Measurements from ENCODE around the gene WWOX.

Gene WWOX

DNA sequence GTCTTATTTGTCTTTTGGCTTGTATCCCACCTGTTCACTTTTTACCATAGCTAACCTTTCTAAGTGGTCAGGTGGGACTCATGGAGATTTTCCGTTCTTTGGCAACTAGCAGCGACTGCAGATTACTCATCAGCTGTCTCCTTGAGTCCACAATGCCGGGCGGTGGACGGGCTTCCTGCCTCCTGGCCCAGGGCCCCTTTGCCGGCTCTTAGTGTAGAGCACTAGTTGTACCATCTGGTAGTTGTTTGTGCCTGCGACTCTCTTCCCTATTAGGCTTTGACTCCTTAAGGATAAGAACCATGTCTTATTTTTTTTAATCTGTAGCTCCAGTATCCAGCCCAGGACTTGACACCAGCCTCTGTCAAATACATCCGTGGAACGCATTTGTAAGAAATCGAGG, 399.9 kb downstream of the WWOX start:
- Histone ChIP-seq H3K36me3 (ENCODE audit: control insufficient read depth, insufficient read depth, low read length) (no peaks in the 10 kb centered on the region), H3K4me3 (ENCODE audit: low read depth, low read length) (no peak overlapping the region), H3K9me3 (ENCODE audit: control insufficient read depth, insufficient read depth, low read length) (no peaks in the 10 kb centered on the region), H3K27ac (ENCODE audit: low read depth, low read length) (no peak overlapping the region), H3K9ac (ENCODE audit: low read depth, low read length) (no peak overlapping the region), H3K4me1 (ENCODE audit: control insufficient read depth, insufficient read depth, low read length) (peaks cover 4% of the 10 kb centered on the region; the same call in 1 of the 2 replicates), H3K27me3 (ENCODE audit: control insufficient read depth, insufficient read depth, low read length) (no peaks in the 10 kb centered on the region)

GRCh38 chr16:78500659-78501270, 401.3 kb downstream of the WWOX start:
- no peak overlapping the region for H3K27ac ChIP-seq (ENCODE audit: low read depth, low read length)
- no peaks in the 10 kb centered on the region for H3K9me3 ChIP-seq (ENCODE audit: control insufficient read depth, insufficient read depth, low read length)
- no peak overlapping the region for H3K4me3 ChIP-seq (ENCODE audit: low read depth, low read length)
- H3K27me3 ChIP-seq (ENCODE audit: control insufficient read depth, insufficient read depth, low read length) = no peaks in the 10 kb centered on the region
- peaks cover 10% of the 10 kb centered on the region for H3K4me1 ChIP-seq (ENCODE audit: control insufficient read depth, insufficient read depth, low read length)
- no peak overlapping the region for H3K9ac ChIP-seq (ENCODE audit: low read depth, low read length)
- no peaks in the 10 kb centered on the region for H3K36me3 ChIP-seq (ENCODE audit: control insufficient read depth, insufficient read depth, low read length)

DNA sequence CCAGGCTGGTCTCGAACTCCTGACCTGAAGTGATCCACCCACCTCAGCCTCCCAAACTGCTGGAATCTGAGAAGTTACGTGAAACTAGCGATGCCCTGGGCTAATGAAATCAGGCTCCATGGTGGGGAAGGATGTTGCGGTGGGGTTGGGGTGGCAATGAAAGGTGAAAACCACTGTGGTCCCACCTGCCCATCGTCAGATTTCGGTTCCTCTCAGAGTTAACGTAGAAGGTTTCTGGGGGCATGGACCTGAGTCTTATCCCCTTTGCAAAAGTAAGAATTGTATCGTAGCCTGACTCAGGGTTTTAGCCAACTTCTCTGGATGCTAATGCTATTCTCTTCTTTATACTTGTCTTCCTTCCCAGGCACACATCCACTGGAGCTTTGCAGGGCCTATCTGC, 402.3 kb downstream of the WWOX start:
- no peak overlapping the region for H3K9ac ChIP-seq (ENCODE audit: low read depth, low read length)
- H3K27me3 ChIP-seq (ENCODE audit: control insufficient read depth, insufficient read depth, low read length) = no peaks in the 10 kb centered on the region
- H3K9me3 ChIP-seq (ENCODE audit: control insufficient read depth, insufficient read depth, low read length) = no peaks in the 10 kb centered on the region
- H3K4me3 ChIP-seq (ENCODE audit: low read depth, low read length) = no peak overlapping the region
- no peaks in the 10 kb centered on the region for H3K36me3 ChIP-seq (ENCODE audit: control insufficient read depth, insufficient read depth, low read length)
- no peak overlapping the region for H3K27ac ChIP-seq (ENCODE audit: low read depth, low read length)
- peaks cover 10% of the 10 kb centered on the region for H3K4me1 ChIP-seq (ENCODE audit: control insufficient read depth, insufficient read depth, low read length)

DNA sequence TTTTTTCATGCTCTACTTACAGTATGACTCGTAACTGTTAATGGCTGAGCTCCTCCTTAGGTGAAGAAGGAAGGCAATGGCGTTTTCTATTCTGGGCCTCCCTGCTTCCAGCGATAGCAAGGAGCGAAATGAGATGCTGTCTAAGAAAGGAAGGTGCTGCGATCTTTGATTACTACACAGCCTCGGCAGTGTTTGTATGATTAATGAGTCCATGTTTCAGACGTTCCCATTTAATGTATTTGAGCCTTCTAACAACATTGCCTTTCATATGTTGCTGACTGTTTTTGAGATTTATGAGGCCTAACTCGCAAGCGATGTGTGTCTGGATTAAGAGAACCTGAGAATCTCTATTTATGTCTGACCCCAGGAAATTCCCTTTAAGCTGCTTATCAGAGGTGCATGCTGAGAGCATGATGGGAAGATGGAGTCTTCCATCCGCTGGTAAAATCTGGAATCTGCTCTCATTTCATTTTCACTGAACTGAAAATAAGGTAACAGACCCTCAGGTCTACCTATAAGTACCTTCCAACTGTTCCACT, 403.4 kb downstream of the WWOX start:
- H3K27me3 ChIP-seq (ENCODE audit: control insufficient read depth, insufficient read depth, low read length) = no peaks in the 10 kb centered on the region
- no peak overlapping the region for H3K27ac ChIP-seq (ENCODE audit: low read depth, low read length)
- peaks cover 10% of the 10 kb centered on the region for H3K4me1 ChIP-seq (ENCODE audit: control insufficient read depth, insufficient read depth, low read length)
- H3K9ac ChIP-seq (ENCODE audit: low read depth, low read length) = no peak overlapping the region
- H3K9me3 ChIP-seq (ENCODE audit: control insufficient read depth, insufficient read depth, low read length) = no peaks in the 10 kb centered on the region
- no peaks in the 10 kb centered on the region for H3K36me3 ChIP-seq (ENCODE audit: control insufficient read depth, insufficient read depth, low read length)
- H3K4me3 ChIP-seq (ENCODE audit: low read depth, low read length) = no peak overlapping the region

GRCh38 chr16:78503602-78504001, 404.1 kb downstream of the WWOX start:
- Histone ChIP-seq H3K27me3 (ENCODE audit: control insufficient read depth, insufficient read depth, low read length) (no peaks in the 10 kb centered on the region), H3K9ac (ENCODE audit: low read depth, low read length) (no peak overlapping the region), H3K4me3 (ENCODE audit: low read depth, low read length) (no peak overlapping the region), H3K9me3 (ENCODE audit: control insufficient read depth, insufficient read depth, low read length) (no peaks in the 10 kb centered on the region), H3K27ac (ENCODE audit: low read depth, low read length) (no peak overlapping the region), H3K4me1 (ENCODE audit: control insufficient read depth, insufficient read depth, low read length) (peaks cover 10% of the 10 kb centered on the region), H3K36me3 (ENCODE audit: control insufficient read depth, insufficient read depth, low read length) (no peaks in the 10 kb centered on the region)

DNA sequence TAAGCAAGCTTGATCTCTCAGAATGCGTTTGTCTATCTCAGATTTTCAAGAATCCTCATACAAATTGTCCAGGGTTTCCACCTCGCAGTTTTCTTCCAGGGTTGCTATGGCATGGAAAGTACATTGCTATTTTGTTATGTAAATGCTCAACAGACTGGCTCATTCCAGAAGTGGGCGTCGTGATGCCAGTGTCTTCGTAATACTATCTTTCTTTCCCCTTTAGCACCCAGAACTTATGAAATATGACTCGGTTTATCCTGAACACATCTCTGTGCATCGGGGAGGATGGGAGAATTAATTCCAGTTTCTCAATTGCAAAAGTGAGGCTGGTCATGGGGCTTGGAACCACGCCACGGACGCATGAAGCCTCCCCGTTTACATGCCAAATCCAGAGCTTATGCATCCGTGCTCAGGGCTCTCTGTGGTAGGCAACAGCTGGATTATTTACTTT, 405.0 kb downstream of the WWOX start:
- H3K9me3 ChIP-seq (ENCODE audit: control insufficient read depth, insufficient read depth, low read length) = no peaks in the 10 kb centered on the region
- H3K4me3 ChIP-seq (ENCODE audit: low read depth, low read length) = no peak overlapping the region
- H3K27ac ChIP-seq (ENCODE audit: low read depth, low read length) = no peak overlapping the region
- no peak overlapping the region for H3K9ac ChIP-seq (ENCODE audit: low read depth, low read length)
- no peaks in the 10 kb centered on the region for H3K36me3 ChIP-seq (ENCODE audit: control insufficient read depth, insufficient read depth, low read length)
- H3K4me1 ChIP-seq (ENCODE audit: control insufficient read depth, insufficient read depth, low read length) = peaks cover 10% of the 10 kb centered on the region
- no peaks in the 10 kb centered on the region for H3K27me3 ChIP-seq (ENCODE audit: control insufficient read depth, insufficient read depth, low read length)

- Histone ChIP-seq H3K4me1 (ENCODE audit: control insufficient read depth, insufficient read depth, low read length) (peaks cover 10% of the 10 kb centered on the region), H3K27me3 (ENCODE audit: control insufficient read depth, insufficient read depth, low read length) (no peaks in the 10 kb centered on the region), H3K9ac (ENCODE audit: low read depth, low read length) (no peak overlapping the region), H3K4me3 (ENCODE audit: low read depth, low read length) (no peak overlapping the region), H3K9me3 (ENCODE audit: control insufficient read depth, insufficient read depth, low read length) (no peaks in the 10 kb centered on the region), H3K36me3 (ENCODE audit: control insufficient read depth, insufficient read depth, low read length) (no peaks in the 10 kb centered on the region), H3K27ac (ENCODE audit: low read depth, low read length) (no peak overlapping the region)
Measured at GRCh38 chr16:78505036-78505435, 405.6 kb downstream of the WWOX start.

- Histone ChIP-seq H3K9me3 (ENCODE audit: control insufficient read depth, insufficient read depth, low read length) (no peaks in the 10 kb centered on the region), H3K27me3 (ENCODE audit: control insufficient read depth, insufficient read depth, low read length) (no peaks in the 10 kb centered on the region), H3K4me3 (ENCODE audit: low read depth, low read length) (no peak overlapping the region), H3K27ac (ENCODE audit: low read depth, low read length) (no peak overlapping the region), H3K36me3 (ENCODE audit: control insufficient read depth, insufficient read depth, low read length) (no peaks in the 10 kb centered on the region), H3K9ac (ENCODE audit: low read depth, low read length) (no peak overlapping the region), H3K4me1 (ENCODE audit: control insufficient read depth, insufficient read depth, low read length) (peaks cover 10% of the 10 kb centered on the region)
Measured at GRCh38 chr16:78505544-78506366, 406.3 kb downstream of the WWOX start.

GRCh38 chr16:78506367-78507193, 407.1 kb downstream of the WWOX start:
- Histone ChIP-seq H3K27ac (ENCODE audit: low read depth, low read length) (no peak overlapping the region), H3K9me3 (ENCODE audit: control insufficient read depth, insufficient read depth, low read length) (no peaks in the 10 kb centered on the region), H3K27me3 (ENCODE audit: control insufficient read depth, insufficient read depth, low read length) (no peaks in the 10 kb centered on the region), H3K4me3 (ENCODE audit: low read depth, low read length) (no peak overlapping the region), H3K9ac (ENCODE audit: low read depth, low read length) (no peak overlapping the region), H3K36me3 (ENCODE audit: control insufficient read depth, insufficient read depth, low read length) (no peaks in the 10 kb centered on the region), H3K4me1 (ENCODE audit: control insufficient read depth, insufficient read depth, low read length) (peaks cover 10% of the 10 kb centered on the region)

DNA sequence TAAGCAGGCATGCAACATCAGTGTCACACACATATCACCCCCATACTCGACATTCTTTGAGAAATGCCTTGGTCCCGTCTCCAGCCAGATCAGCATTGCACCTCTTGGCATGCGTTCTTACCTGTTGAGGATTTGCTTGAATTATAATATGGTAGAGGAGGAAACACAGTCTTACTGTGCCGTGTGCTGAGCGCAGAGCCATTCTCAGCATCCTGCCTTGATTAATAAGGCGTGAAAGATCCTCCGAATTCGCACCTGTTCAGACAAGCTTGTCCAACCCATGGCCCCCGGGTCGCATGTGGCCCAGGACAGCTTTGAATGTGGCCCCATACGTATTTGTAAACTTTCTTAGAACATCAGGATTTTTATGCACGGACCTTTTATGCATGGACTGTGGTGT, 408.1 kb downstream of the WWOX start:
- Histone ChIP-seq H3K27me3 (ENCODE audit: control insufficient read depth, insufficient read depth, low read length) (no peaks in the 10 kb centered on the region), H3K4me3 (ENCODE audit: low read depth, low read length) (no peak overlapping the region), H3K9ac (ENCODE audit: low read depth, low read length) (no peak overlapping the region), H3K4me1 (ENCODE audit: control insufficient read depth, insufficient read depth, low read length) (peaks cover 10% of the 10 kb centered on the region), H3K9me3 (ENCODE audit: control insufficient read depth, insufficient read depth, low read length) (no peaks in the 10 kb centered on the region), H3K36me3 (ENCODE audit: control insufficient read depth, insufficient read depth, low read length) (no peaks in the 10 kb centered on the region), H3K27ac (ENCODE audit: low read depth, low read length) (no peak overlapping the region)
